K562 (cell line): ENCODE results near the gene LRRC3. TPM values are rescaled to one million over a fixed set of nuclear protein-coding genes. Genes with fewer than 3 reads are reported as not detected.

ENCODE experiments used
- ATAC-seq: fragments of 200-7000 bp; cut with Tn5 transposase; 3 replicates; pipeline ENCODE4 v1.9.1; 2020; ENCODE audit warnings: moderate library complexity
- BruUV-seq: library from RNA; stranded (reverse); fragments of 400-500 nt; replicated peaks from 2 replicates; lab custom pipeline; 2021; lab: Mats Ljungman, UMichigan
- CTCF ChIA-PET: fragments of 300-600 bp; formaldehyde crosslinking; extraction: SDS; loops from one replicate; lab custom pipeline; 2021; ENCODE audit warnings: low intra/inter-chr PET ratio; lab: Yijun Ruan, JAX
- POLR2A ChIA-PET: fragments of 300-600, 350-650 bp; sonication (Branson Sonifier 250); formaldehyde crosslinking; extraction: SDS; loops from one replicate; lab custom pipeline; 2021; ENCODE audit warnings: antibody characterized with exemption, inconsistent platforms; lab: Yijun Ruan, JAX
- DNase-seq, 4 experiments: peaks; one replicate each; pipeline versions ENCODE4 v3.0.0 to v3.0.0-alpha.2; 2011 to 2018; ENCODE audit warnings: low spot score in 3 of 4, mixed read lengths in 3 of 4; ENCODE audit errors: extremely low read depth in 1 of 4
- FAIRE-seq: peaks from 2 replicates; lab custom pipeline; 2011; peaks lifted over from hg19 to GRCh38; lab: Jason Lieb, UNC
- H2AFZ ChIP-seq: 2 replicates; pipeline ENCODE4 v1.6.0; 2011; ENCODE audit warnings: low read depth, low read length, control low read depth, inconsistent platforms
- H3K27ac ChIP-seq: fragments of 200-600 bp; 3 replicates; pipeline ENCODE4 v1.8.0; 2011; ENCODE audit warnings: low read depth, mild to moderate bottlenecking, control low read depth, inconsistent platforms, low read length, moderate library complexity, mixed read lengths; ENCODE audit errors: extremely low read depth
- H3K27me3 ChIP-seq, 2 experiments: fragments of 300-600 bp in 1 of 2; 2 replicates in 1 of 2; 3 replicates in 1 of 2; pipeline versions ENCODE4 v1.6.0 to v1.8.0; 2011; ENCODE audit warnings: inconsistent platforms in 2 of 2, low read length in 2 of 2, mild to moderate bottlenecking in 1 of 2, mixed read lengths in 1 of 2, moderate library complexity in 1 of 2; ENCODE audit not compliant: control insufficient read depth in 2 of 2, insufficient read depth in 2 of 2
- H3K36me3 ChIP-seq: fragments of 300-600 bp; 3 replicates; pipeline ENCODE4 v1.8.0; 2011; ENCODE audit warnings: mild to moderate bottlenecking, low read length, inconsistent platforms; ENCODE audit not compliant: control insufficient read depth, insufficient read depth
- H3K4me1 ChIP-seq, 2 experiments: fragments of 200-600 bp in 1 of 2; replicated peaks in 1 of 2; 2 replicates in 1 of 2; 3 replicates in 1 of 2; pipeline versions ENCODE4 v1.5.1 to v1.8.0; 2011; ENCODE audit warnings: inconsistent platforms in 2 of 2, low read length in 2 of 2, mild to moderate bottlenecking in 1 of 2, mixed read lengths in 1 of 2, moderate library complexity in 1 of 2; ENCODE audit not compliant: control insufficient read depth in 2 of 2, insufficient read depth in 2 of 2
- H3K4me2 ChIP-seq: 2 replicates; pipeline ENCODE4 v1.6.1; 2011; ENCODE audit warnings: low read length, control low read depth, inconsistent platforms, mixed read lengths; ENCODE audit not compliant: insufficient read depth
- H3K4me3 ChIP-seq: fragments of 200-600 bp; sonication (generic), shearing (Covaris generic); 2 replicates; pipeline ENCODE4 v1.5.1; 2016; ENCODE audit warnings: control low read depth, inconsistent platforms
- H3K79me2 ChIP-seq: fragments of 200-600 bp; 3 replicates; pipeline ENCODE4 v1.8.0; 2011; ENCODE audit warnings: low read length, inconsistent platforms; ENCODE audit not compliant: control insufficient read depth, insufficient read depth
- H3K9ac ChIP-seq, 2 experiments: 2 replicates each; pipeline versions ENCODE4 v1.6.0 to v1.6.1; 2011; ENCODE audit warnings: low read depth in 2 of 2, low read length in 2 of 2, control low read depth in 1 of 2, inconsistent platforms in 1 of 2, mild to moderate bottlenecking in 1 of 2, mixed read lengths in 1 of 2; ENCODE audit not compliant: insufficient read depth in 1 of 2
- H3K9me1 ChIP-seq: one replicate; pipeline ENCODE4 v1.6.0; 2011; ENCODE audit warnings: inconsistent platforms, mild to moderate bottlenecking, low read length, moderate library complexity; ENCODE audit not compliant: control insufficient read depth, insufficient read depth
- H3K9me3 ChIP-seq: replicated peaks from 2 replicates; pipeline ENCODE4 v1.5.1; 2011; ENCODE audit warnings: low read depth, low read length, inconsistent platforms; ENCODE audit not compliant: control insufficient read depth, insufficient read depth
- H4K20me1 ChIP-seq: replicated peaks from 2 replicates; pipeline ENCODE4 v1.6.1; 2011; ENCODE audit warnings: low read length, inconsistent platforms, mixed read lengths; ENCODE audit not compliant: control insufficient read depth, insufficient read depth
- IRF2 ChIP-seq: sonication (generic); formaldehyde crosslinking; IDR thresholded peaks from 2 replicates; pipeline ENCODE4 v1.8.1; 2022; ENCODE audit warnings: mild to moderate bottlenecking, missing genetic modification reagents
- MAFG ChIP-seq: fragments of 450-650 bp; conservative IDR thresholded peaks from 2 replicates; pipeline ENCODE4 v1.6.1; 2016; ENCODE audit warnings: missing genetic modification characterization, missing compliant biosample characterization
- MAFK ChIP-seq: IDR thresholded peaks from 2 replicates; pipeline ENCODE4 v1.6.1; 2011; ENCODE audit warnings: low read length, improper control_type of control experiment
- NFRKB ChIP-seq: fragments of 450-650 bp; IDR thresholded peaks from 2 replicates; pipeline ENCODE4 v1.6.1; 2016; ENCODE audit warnings: low read depth
- REST ChIP-seq, 2 experiments: fragments of 450-650 bp; formaldehyde crosslinking in 1 of 2; IDR thresholded peaks; 2 replicates each; pipeline versions ENCODE4 v1.4.0 to v1.6.1; 2014 to 2020; ENCODE audit warnings: mild to moderate bottlenecking in 2 of 2, borderline replicate concordance in 1 of 2, low read depth in 1 of 2
- RFX5 ChIP-seq: IDR thresholded peaks from 2 replicates; pipeline ENCODE4 v1.6.1; 2011; ENCODE audit warnings: low read depth, mild to moderate bottlenecking, improper control_type of control experiment, low read length
- SAFB2 ChIP-seq: fragments of 200-400 bp; formaldehyde crosslinking; IDR thresholded peaks from 2 replicates; pipeline ENCODE4 v1.6.1; 2018; ENCODE audit warnings: borderline replicate concordance, low read length, low read depth, moderate library complexity; ENCODE audit not compliant: severe bottlenecking
- UBTF ChIP-seq, 2 experiments: IDR thresholded peaks; 2 replicates each; pipeline ENCODE4 v1.6.1; 2012; ENCODE audit warnings: improper control_type of control experiment in 2 of 2, low read depth in 2 of 2, low read length in 2 of 2, borderline replicate concordance in 1 of 2
- ZBED1 ChIP-seq: IDR thresholded peaks from 2 replicates; pipeline ENCODE4 v1.6.1; 2014
- ZFP36 ChIP-seq: fragments of 150-350 bp; IDR thresholded peaks from 2 replicates; pipeline ENCODE4 v1.6.1; 2018; ENCODE audit warnings: low read length, low read depth; ENCODE audit not compliant: partially characterized antibody
- ZNF121 ChIP-seq: sonication (generic); formaldehyde crosslinking; conservative IDR thresholded peaks from 2 replicates; pipeline ENCODE4 v1.8.0; 2022; ENCODE audit warnings: missing genetic modification reagents
- ZNF140 ChIP-seq: fragments of 250-450 bp; sonication (Bioruptor Pico); IDR thresholded peaks from 2 replicates; pipeline ENCODE4 v1.8.0; 2021; ENCODE audit warnings: moderate library complexity, mild to moderate bottlenecking, inconsistent platforms
- ZNF316 ChIP-seq: fragments of 450-650 bp; IDR thresholded peaks from 2 replicates; pipeline ENCODE4 v1.6.1; 2016
- ZNF507 ChIP-seq: conservative IDR thresholded peaks from 2 replicates; pipeline ENCODE4 v1.6.1; 2017; ENCODE audit warnings: missing genetic modification characterization, missing compliant biosample characterization
- ZNF717 ChIP-seq: fragments of 250-450 bp; sonication (Bioruptor Pico); IDR thresholded peaks from 2 replicates; pipeline ENCODE4 v1.5.0; 2021
- WGBS: fragments of 100-300 bp; shearing (Covaris generic); methylation state at CpG from one replicate; pipeline ENCODE4 v1.1.6; 2016; ENCODE audit warnings: low coverage, mixed read lengths; ENCODE audit not compliant: insufficient coverage; ENCODE audit errors: missing lambda C conversion rate; 5-methylcytosine and 5-hydroxymethylcytosine counted together
- in situ Hi-C: fragments of 300-500 bp; cut with MboI; formaldehyde crosslinking; loops from 4 replicates; pipeline ENCODE4 v1.15.0; 2018; ENCODE audit warnings: inconsistent platforms, mixed read lengths
- intact Hi-C: fragments of 100-400 bp; cut with micrococcal nuclease; formaldehyde crosslinking; loops from 2 replicates; pipeline ENCODE4 v1.14.2; 2022
- polyA plus RNA-seq, 8 experiments: library from polyadenylated mRNA; depleted of rRNA in 4 of 8; stranded (reverse) in 5 of 8; unstranded in 3 of 8; fragments of >200 nt; fragmentation: Nextera tagmentation in 2 of 8; fragmentation: Illumina TruSeq in 1 of 8; extraction: Ambion mirVana in 2 of 8; extraction: Trizol in 1 of 8; gene quantifications; 2 replicates each; pipeline versions ENCODE4 v1.2.1 to v1.2.3, GENCODE V29; 2011 to 2014; ENCODE audit warnings: inconsistent platforms in 1 of 8, missing spikeins in 1 of 8
- total RNA-seq, 7 experiments: library from RNA; depleted of rRNA in 6 of 7; stranded (reverse); fragments of >200 nt in 6 of 7; fragmentation: Illumina TruSeq in 2 of 7; extraction: Trizol in 2 of 7; gene quantifications; 2 replicates each; pipeline versions ENCODE4 v1.2.1 to v1.2.3, GENCODE V29; 2011 to 2021; ENCODE audit warnings: low replicate concordance in 1 of 7

LRRC3 gene
- total and polyA plus RNA-seq, 9 of the 15 experiments (the other 6 are each of a cell fraction or from before 2014, with no cell fraction given) = 0.04 TPM; not detected in 7

GRCh38 chr21:44450402-44450801 lies 4.9 kb upstream of the LRRC3 start:
- Histone ChIP-seq H3K27ac (no peak overlapping the region), H4K20me1 (no peaks in the 10 kb centered on the region), H3K4me3 (no peak overlapping the region), H3K9me1 (no peaks in the 10 kb centered on the region), H3K36me3 (no peaks in the 10 kb centered on the region), H3K27me3 (peaks cover 42 to 62% of the 10 kb centered on the region in 2 experiments), H3K9me3 (no peaks in the 10 kb centered on the region), H2AFZ (no peak overlapping the region), H3K79me2 (no peaks in the 10 kb centered on the region), H3K9ac (no peak overlapping the region), H3K4me1 (peaks cover 0 to 7% of the 10 kb centered on the region in 2 experiments; a peak in 1 of 5 replicates), H3K4me2 (no peak overlapping the region)
- FAIRE-seq (no peak), ATAC-seq (no peak), DNase-seq (no peak)
- no TSS peak for BruUV-seq
- POLR2A ChIA-PET = interaction anchor here (0.6 kb wide), 1 partner anchor 80 kb away, joined by 3 read pairs; no protein-coding TSS in a partner anchor
- intact Hi-C loops (no loop called here), in situ Hi-C loops (no loop called here)
- 1% methylated on average over 14 of the region's 14 CpGs for WGBS
- CTCF ChIA-PET = no interaction called here
- TF ChIP-seq ZBED1 = no peak
- no peak for TF ChIP-seq MAFG (tag)
- TF ChIP-seq ZNF121 (CRISPR knock-in tag) = no peak
- no peak for TF ChIP-seq ZNF316
- no peak for TF ChIP-seq REST (IDR thresholded peaks at IDR 0.05; ENCODE audit: borderline replicate concordance)
- no peak for TF ChIP-seq REST (CRISPR knock-in tag; IDR thresholded peaks at IDR 0.05; ENCODE audit: low read depth)
- no peak for TF ChIP-seq ZNF140 (CRISPR knock-in tag)
- TF ChIP-seq RFX5 = no peak
- no peak for TF ChIP-seq MAFK
- TF ChIP-seq ZFP36 = no peak
- no peak for TF ChIP-seq IRF2 (CRISPR knock-in tag)
- no peak for TF ChIP-seq NFRKB
- TF ChIP-seq ZNF507 (tag) = no peak
- no peak for TF ChIP-seq ZNF717 (CRISPR knock-in tag)
- TF ChIP-seq UBTF (IDR thresholded peaks at IDR 0.05; ENCODE audit: borderline replicate concordance in 1 of 2, low read depth in 2 of 2, low read length in 2 of 2) = no peak
- TF ChIP-seq SAFB2 = no peak
